Endothelial cell of umbilical vein (primary cell): ENCODE data around the gene SGO1. TPM values are rescaled to one million over a fixed set of nuclear protein-coding genes. Genes with fewer than 3 reads are reported as not detected.
"Not testable (repeated sequence)": the region's sequence is repeated elsewhere in the genome, so short reads cannot be mapped to it uniquely, and the experiment has no call there.

ENCODE experiments used
- BruUV-seq: library from RNA; stranded (reverse); fragments of 400-500 nt; replicated peaks from 2 replicates; lab custom pipeline; 2021; lab: Mats Ljungman, UMichigan
- CTCF ChIA-PET: fragments of 300-600, 350-600 bp; sonication (Branson Sonifier 250); formaldehyde crosslinking; loops from one replicate; lab custom pipeline; 2021; ENCODE audit warnings: antibody characterized with exemption, inconsistent platforms; lab: Charles Lee
- POLR2A ChIA-PET: fragments of 300-600, 350-600 bp; sonication (Branson Sonifier 250); formaldehyde crosslinking; loops from one replicate; lab custom pipeline; 2021; ENCODE audit warnings: antibody characterized with exemption, inconsistent platforms; lab: Charles Lee
- DNase-seq: peaks from one replicate; pipeline ENCODE4 v3.0.0-alpha.2; 2011; ENCODE audit warnings: low read depth, low spot score
- FAIRE-seq: peaks from 2 replicates; lab custom pipeline; 2011; peaks lifted over from hg19 to GRCh38; lab: Jason Lieb, UNC
- H2AFZ ChIP-seq: 2 replicates; pipeline ENCODE4 v1.6.0; 2012; ENCODE audit warnings: low read depth, low read length, control low read depth, inconsistent platforms
- H3K27ac ChIP-seq: 2 replicates; pipeline ENCODE4 v1.5.1; 2011; ENCODE audit warnings: low read depth, mild to moderate bottlenecking, control low read depth, low read length, moderate library complexity; ENCODE audit not compliant: insufficient read depth
- H3K27me3 ChIP-seq, 2 experiments: 2 replicates each; pipeline versions ENCODE4 v1.6.0 to v1.6.1; 2011; ENCODE audit warnings: low read length in 2 of 2, mixed read lengths in 1 of 2; ENCODE audit not compliant: control insufficient read depth in 2 of 2, insufficient read depth in 2 of 2
- H3K36me3 ChIP-seq, 2 experiments: 2 replicates in 1 of 2; 3 replicates in 1 of 2; pipeline ENCODE4 v1.5.1; 2011; ENCODE audit warnings: low read length in 2 of 2, mild to moderate bottlenecking in 1 of 2, moderate library complexity in 1 of 2; ENCODE audit not compliant: control insufficient read depth in 2 of 2, insufficient read depth in 2 of 2; ENCODE audit errors: extremely low read depth in 1 of 2
- H3K4me1 ChIP-seq: 3 replicates; pipeline ENCODE4 v1.5.1; 2011; ENCODE audit warnings: mild to moderate bottlenecking, low read length; ENCODE audit not compliant: control insufficient read depth, insufficient read depth; ENCODE audit errors: extremely low read depth
- H3K4me2 ChIP-seq: 2 replicates; pipeline ENCODE4 v1.6.1; 2011; ENCODE audit warnings: low read length, control low read depth, mixed read lengths; ENCODE audit not compliant: insufficient read depth
- H3K4me3 ChIP-seq, 3 experiments: fragments of 200-600 bp in 1 of 3; sonication (generic), shearing (Covaris generic) in 1 of 3; replicated peaks in 1 of 3; 2 replicates each; pipeline ENCODE4 v1.5.1; 2011 to 2016; ENCODE audit warnings: control low read depth in 3 of 3, low read length in 3 of 3, mild to moderate bottlenecking in 2 of 3, inconsistent platforms in 1 of 3, low read depth in 1 of 3, moderate library complexity in 1 of 3; ENCODE audit not compliant: insufficient read depth in 1 of 3
- H3K79me2 ChIP-seq: 2 replicates; pipeline ENCODE4 v1.6.0; 2012; ENCODE audit warnings: low read length, inconsistent platforms; ENCODE audit not compliant: control insufficient read depth, insufficient read depth
- H3K9ac ChIP-seq: replicated peaks from 2 replicates; pipeline ENCODE3; 2011; ENCODE audit warnings: low read length, control low read depth; ENCODE audit not compliant: insufficient read depth; ENCODE audit errors: extremely low read depth
- H3K9me1 ChIP-seq: replicated peaks from 3 replicates; pipeline ENCODE4 v1.6.0; 2011; ENCODE audit warnings: mild to moderate bottlenecking, low read length; ENCODE audit not compliant: control insufficient read depth, insufficient read depth; ENCODE audit errors: extremely low read depth
- H3K9me3 ChIP-seq: replicated peaks from 2 replicates; pipeline ENCODE4 v1.5.1; 2012; ENCODE audit warnings: low read length, inconsistent platforms; ENCODE audit not compliant: control insufficient read depth, insufficient read depth
- H4K20me1 ChIP-seq: replicated peaks from 2 replicates; pipeline ENCODE3; 2011; ENCODE audit warnings: mild to moderate bottlenecking, low read length; ENCODE audit not compliant: control insufficient read depth, insufficient read depth; ENCODE audit errors: extremely low read depth
- EZH2 ChIP-seq: IDR thresholded peaks from 2 replicates; pipeline ENCODE4 v1.6.1; 2012; ENCODE audit warnings: borderline replicate concordance, low read depth, mild to moderate bottlenecking, moderate library complexity, low read length, inconsistent platforms; ENCODE audit not compliant: severe bottlenecking
- FOS ChIP-seq: IDR thresholded peaks from 2 replicates; pipeline ENCODE4 v1.6.1; 2011; ENCODE audit warnings: mild to moderate bottlenecking, low read length, moderate library complexity, borderline replicate concordance; ENCODE audit not compliant: insufficient read depth
- GATA2 ChIP-seq: IDR thresholded peaks from 2 replicates; pipeline ENCODE4 v1.7.0; 2011; ENCODE audit warnings: low read depth, mild to moderate bottlenecking, moderate library complexity, mixed read lengths, low read length; ENCODE audit not compliant: insufficient read length, insufficient read depth
- JUN ChIP-seq: IDR thresholded peaks from 2 replicates; pipeline ENCODE4 v1.6.1; 2011; ENCODE audit warnings: borderline replicate concordance, low read depth; ENCODE audit not compliant: insufficient read length, insufficient read depth
- MYC ChIP-seq: IDR thresholded peaks from one replicate; pipeline ENCODE4 v1.6.1; 2011; ENCODE audit warnings: mild to moderate bottlenecking, low read depth, low read length
- POLR2A ChIP-seq: IDR thresholded peaks from 2 replicates; pipeline ENCODE4 v1.6.1; 2012; ENCODE audit warnings: low read depth, mild to moderate bottlenecking, control low read depth, low read length
- POLR2AphosphoS5 ChIP-seq: IDR thresholded peaks from 2 replicates; pipeline ENCODE4 v1.6.1; 2012; ENCODE audit warnings: low read depth, mild to moderate bottlenecking, control low read depth, low read length, moderate library complexity; ENCODE audit not compliant: insufficient read depth
- dilution Hi-C: fragments of 300-500 bp; cut with MboI; formaldehyde crosslinking; loops from one replicate; pipeline ENCODE4 v1.15.0; 2019; ENCODE audit warnings: low sequenced_read_pairs; ENCODE audit not compliant: extremely low pct_ligation_motif_present
- intact Hi-C: fragments of 100-400 bp; cut with micrococcal nuclease; formaldehyde crosslinking; loops from one replicate; pipeline ENCODE4 v1.10.0; 2022
- polyA plus RNA-seq, 4 experiments: library from polyadenylated mRNA; depleted of rRNA in 3 of 4; stranded (reverse) in 3 of 4; unstranded in 1 of 4; fragments of >200 nt; gene quantifications; 2 replicates each; pipeline versions ENCODE4 v1.2.1 to v1.2.3, GENCODE V29; 2011 to 2012; ENCODE audit warnings: missing spikeins in 1 of 4
- total RNA-seq: library from RNA; stranded (reverse); gene quantifications from 2 replicates; pipeline ENCODE4 v1.2.3, GENCODE V29; 2021
- TF ChIP-seq, protein P1 (sequence below): IDR thresholded peaks from 2 replicates; pipeline ENCODE4 v1.6.1; 2011; ENCODE audit not compliant: insufficient read depth, insufficient read length
- TF ChIP-seq, protein P2 (sequence below), 2 donors: IDR thresholded peaks; 1 replicate in 1 of 2; 2 replicates in 1 of 2; pipeline ENCODE4 v1.5.1; 2011; ENCODE audit warnings: low read length in 2 of 2, mild to moderate bottlenecking in 2 of 2, moderate library complexity in 2 of 2, control low read depth in 1 of 2, inconsistent platforms in 1 of 2, low read depth in 1 of 2; ENCODE audit not compliant: insufficient read depth in 1 of 2; ENCODE audit errors: extremely low read depth in 1 of 2

Gene SGO1
- total and polyA plus RNA-seq, 2 donors (not counting 3 experiments of a cell fraction or from before 2014, with no cell fraction given): 2.0 to 21.7 TPM

DNA sequence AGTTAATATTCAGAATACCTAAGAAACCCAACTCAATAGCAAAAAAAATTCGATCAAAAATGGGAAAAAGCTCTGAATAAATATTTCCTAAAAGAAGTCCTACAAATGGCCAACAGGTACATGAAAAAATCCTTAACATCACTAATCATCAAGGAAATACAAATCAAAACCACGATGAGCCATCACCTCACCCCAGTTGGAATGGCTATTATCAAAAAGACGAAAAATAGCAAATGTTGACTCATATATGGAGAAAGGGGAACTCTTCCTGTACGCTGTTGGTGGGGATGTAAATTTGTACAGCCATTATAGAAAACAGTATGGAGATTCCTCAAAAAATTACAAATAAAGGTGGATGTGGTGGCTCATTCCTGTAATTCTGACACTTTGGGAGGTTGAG lies 29.6 kb upstream of the SGO1 start:
- no TSS peak for BruUV-seq
- no peaks in the 10 kb centered on the region for H3K9me3 ChIP-seq
- H3K27me3 ChIP-seq: no peaks in the 10 kb centered on the region
- no peak overlapping the region for H3K4me2 ChIP-seq
- no peak overlapping the region for H3K4me3 ChIP-seq
- no peaks in the 10 kb centered on the region for H4K20me1 ChIP-seq
- FAIRE-seq (no peak), DNase-seq (no peak)
- ChIA-PET CTCF (no interaction called here), POLR2A (no interaction called here)
- H3K9ac ChIP-seq: no peak overlapping the region
- H3K4me1 ChIP-seq: no peaks in the 10 kb centered on the region
- no peaks in the 10 kb centered on the region for H3K36me3 ChIP-seq
- intact Hi-C loops: no loop called here
- dilution Hi-C loops: no loop called here
- TF ChIP-seq FOS (no peak), POLR2A (no peak), JUN (no peak), POLR2AphosphoS5 (no peak), MYC (no peak), EZH2 (no peak), GATA2 (no peak)
- TF ChIP-seq, protein P1, sequence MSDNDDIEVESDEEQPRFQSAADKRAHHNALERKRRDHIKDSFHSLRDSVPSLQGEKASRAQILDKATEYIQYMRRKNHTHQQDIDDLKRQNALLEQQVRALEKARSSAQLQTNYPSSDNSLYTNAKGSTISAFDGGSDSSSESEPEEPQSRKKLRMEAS: no peak
- TF ChIP-seq, protein P2, sequence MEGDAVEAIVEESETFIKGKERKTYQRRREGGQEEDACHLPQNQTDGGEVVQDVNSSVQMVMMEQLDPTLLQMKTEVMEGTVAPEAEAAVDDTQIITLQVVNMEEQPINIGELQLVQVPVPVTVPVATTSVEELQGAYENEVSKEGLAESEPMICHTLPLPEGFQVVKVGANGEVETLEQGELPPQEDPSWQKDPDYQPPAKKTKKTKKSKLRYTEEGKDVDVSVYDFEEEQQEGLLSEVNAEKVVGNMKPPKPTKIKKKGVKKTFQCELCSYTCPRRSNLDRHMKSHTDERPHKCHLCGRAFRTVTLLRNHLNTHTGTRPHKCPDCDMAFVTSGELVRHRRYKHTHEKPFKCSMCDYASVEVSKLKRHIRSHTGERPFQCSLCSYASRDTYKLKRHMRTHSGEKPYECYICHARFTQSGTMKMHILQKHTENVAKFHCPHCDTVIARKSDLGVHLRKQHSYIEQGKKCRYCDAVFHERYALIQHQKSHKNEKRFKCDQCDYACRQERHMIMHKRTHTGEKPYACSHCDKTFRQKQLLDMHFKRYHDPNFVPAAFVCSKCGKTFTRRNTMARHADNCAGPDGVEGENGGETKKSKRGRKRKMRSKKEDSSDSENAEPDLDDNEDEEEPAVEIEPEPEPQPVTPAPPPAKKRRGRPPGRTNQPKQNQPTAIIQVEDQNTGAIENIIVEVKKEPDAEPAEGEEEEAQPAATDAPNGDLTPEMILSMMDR (IDR thresholded peaks at IDR 0.05; ENCODE audit: extremely low read depth in 1 of 2, insufficient read depth in 1 of 2, low read depth in 1 of 2, low read length in 2 of 2): no peak
- no peaks in the 10 kb centered on the region for H3K79me2 ChIP-seq
- H3K27ac ChIP-seq: no peak overlapping the region
- no peak overlapping the region for H2AFZ ChIP-seq
- H3K9me1 ChIP-seq: no peaks in the 10 kb centered on the region

DNA sequence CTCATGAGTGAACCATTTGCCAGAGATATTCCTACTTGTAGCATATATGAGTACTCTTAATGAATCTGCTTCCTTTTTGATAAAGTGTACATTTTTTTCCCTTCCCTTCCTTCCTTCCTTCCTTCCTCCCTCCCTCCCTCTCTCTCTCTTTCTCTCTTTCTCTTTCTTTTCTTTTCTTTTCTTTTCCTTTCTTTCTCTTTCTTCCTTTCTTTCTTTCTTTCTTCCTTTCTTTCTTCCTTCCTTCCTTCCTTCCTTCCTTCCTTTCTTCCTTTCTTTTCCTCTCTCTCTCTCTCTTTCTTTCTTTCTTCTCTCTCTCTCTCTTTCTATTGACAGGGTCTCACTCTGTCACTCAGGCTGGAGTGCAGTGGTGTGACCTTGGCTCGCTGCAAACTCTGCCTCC lies 27.5 kb upstream of the SGO1 start:
- H2AFZ ChIP-seq, intact Hi-C loops, CTCF ChIA-PET, H3K9me1 ChIP-seq, BruUV-seq, DNase-seq, POLR2A ChIA-PET, dilution Hi-C loops, H3K4me2 ChIP-seq, H3K4me1 ChIP-seq, H3K27me3 ChIP-seq, H3K79me2 ChIP-seq, H3K36me3 ChIP-seq, FAIRE-seq, H3K27ac ChIP-seq, H4K20me1 ChIP-seq, H3K9me3 ChIP-seq, H3K9ac ChIP-seq, H3K4me3 ChIP-seq: not testable (repeated sequence)

DNA sequence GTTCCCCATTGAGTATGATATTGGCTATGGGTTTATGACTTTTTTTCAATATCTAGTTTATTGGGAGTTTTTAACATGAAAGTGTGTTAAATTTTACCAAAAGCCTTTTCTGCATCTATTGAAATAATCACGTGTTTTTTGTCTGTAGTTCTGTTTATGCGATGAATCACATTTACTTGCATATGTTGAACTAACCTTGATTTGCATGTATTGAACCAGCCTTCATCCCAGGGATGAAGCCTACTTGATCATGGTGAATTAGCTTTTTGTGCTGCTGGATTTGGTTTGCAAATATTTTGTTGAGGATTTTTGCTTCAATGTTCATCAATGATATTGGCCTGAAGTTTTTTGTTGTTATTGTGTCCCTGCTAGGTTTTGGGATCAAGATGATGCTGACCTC lies 21.9 kb upstream of the SGO1 start:
- H3K79me2 ChIP-seq, H3K4me1 ChIP-seq, H3K9ac ChIP-seq, BruUV-seq, dilution Hi-C loops, H3K4me2 ChIP-seq, H4K20me1 ChIP-seq, H3K36me3 ChIP-seq, H3K27me3 ChIP-seq, H2AFZ ChIP-seq, H3K9me1 ChIP-seq, H3K27ac ChIP-seq, FAIRE-seq, POLR2A ChIA-PET, H3K9me3 ChIP-seq, H3K4me3 ChIP-seq, intact Hi-C loops, DNase-seq: not testable (repeated sequence)
- CTCF ChIA-PET: interaction anchor here (1.9 to 2.1 kb wide), 2 partner anchors 9 to 18 kb away, joined by 4 to 5 read pairs; no protein-coding TSS in a partner anchor
